Effector memory CD8-positive, alpha-beta T cell (primary cell): ENCODE data around the gene IP6K2.

Experiments used
- ATAC-seq: fragments of 150-1000 bp; cut with Tn5 transposase; replicated peaks from 2 replicates; pipeline ENCODE4 v1.10.0; 2021; ENCODE audit warnings: mild to moderate bottlenecking, moderate library complexity
- DNase-seq, 3 experiments: peaks; one replicate each; pipeline ENCODE4 v3.0.0; 2021
- H3K27ac Mint-ChIP-seq, 2 donors: one replicate each; pipeline ENCODE4 v1.8.0; 2022; ENCODE audit warnings: mild to moderate bottlenecking in 2 of 2, mixed read lengths in 2 of 2, moderate library complexity in 2 of 2
- H3K27me3 Mint-ChIP-seq, 2 donors: one replicate each; pipeline ENCODE4 v1.8.0; 2022; ENCODE audit warnings: mixed read lengths in 2 of 2
- H3K36me3 Mint-ChIP-seq: one replicate; pipeline ENCODE4 v1.8.0; 2022; ENCODE audit warnings: mild to moderate bottlenecking, moderate library complexity, mixed read lengths; ENCODE audit not compliant: insufficient read depth
- H3K4me1 Mint-ChIP-seq, 2 donors: one replicate each; pipeline ENCODE4 v1.8.0; 2022; ENCODE audit warnings: low read depth in 2 of 2, mixed read lengths in 2 of 2
- H3K4me3 Mint-ChIP-seq, 2 donors: one replicate each; pipeline ENCODE4 v1.8.0; 2022; ENCODE audit warnings: mild to moderate bottlenecking in 2 of 2, mixed read lengths in 2 of 2, moderate library complexity in 2 of 2
- H3K9me3 Mint-ChIP-seq, 2 donors: one replicate each; pipeline ENCODE4 v1.8.0; 2022; ENCODE audit warnings: mixed read lengths in 2 of 2

The IP6K2 gene

GRCh38 chr3:48648188-48648850 is 68.7 kb downstream of the IP6K2 start:
- ATAC-seq (no peak), DNase-seq (no peak)
- no peaks in the 10 kb centered on the region for H3K9me3 Mint-ChIP-seq
- H3K4me1 Mint-ChIP-seq: no peaks in the 10 kb centered on the region
- no peaks in the 10 kb centered on the region for H3K27me3 Mint-ChIP-seq
- H3K36me3 Mint-ChIP-seq: peaks cover 3% of the 10 kb centered on the region
- H3K4me3 Mint-ChIP-seq: no peak overlapping the region
- H3K27ac Mint-ChIP-seq: no peak overlapping the region

- no peak for ATAC-seq
- H3K4me1 Mint-ChIP-seq: no peaks in the 10 kb centered on the region
- H3K27ac Mint-ChIP-seq: no peak overlapping the region
- H3K9me3 Mint-ChIP-seq: no peaks in the 10 kb centered on the region
- no peaks in the 10 kb centered on the region for H3K27me3 Mint-ChIP-seq
- H3K36me3 Mint-ChIP-seq: peaks cover 3% of the 10 kb centered on the region
- no peak overlapping the region for H3K4me3 Mint-ChIP-seq
- DNase-seq: no peak
Measured at GRCh38 chr3:48647714-48648113, 69.3 kb downstream of the IP6K2 start.

GRCh38 chr3:48644898-48645760 is 71.9 kb downstream of the IP6K2 start:
- ATAC-seq (no peak), DNase-seq (no peak)
- H3K4me3 Mint-ChIP-seq: no peak overlapping the region
- H3K9me3 Mint-ChIP-seq: no peaks in the 10 kb centered on the region
- no peak overlapping the region for H3K27ac Mint-ChIP-seq
- H3K36me3 Mint-ChIP-seq: peaks cover 9% of the 10 kb centered on the region
- no peaks in the 10 kb centered on the region for H3K4me1 Mint-ChIP-seq
- H3K27me3 Mint-ChIP-seq: peaks cover 0 to 9% of the 10 kb centered on the region in 2 donors

GRCh38 chr3:48642605-48643004 is 74.4 kb downstream of the IP6K2 start:
- no peak for DNase-seq
- Mint-ChIP-seq H3K9me3 (no peaks in the 10 kb centered on the region), H3K4me1 (peaks cover 0 to 2% of the 10 kb centered on the region in 2 donors), H3K27me3 (peaks cover 0 to 9% of the 10 kb centered on the region in 2 donors), H3K27ac (no peak overlapping the region), H3K36me3 (peaks cover 9% of the 10 kb centered on the region), H3K4me3 (no peak overlapping the region)
- no peak for ATAC-seq

GRCh38 chr3:48641396-48641795 is 75.6 kb downstream of the IP6K2 start:
- H3K27ac Mint-ChIP-seq: no peak overlapping the region
- DNase-seq (no peak), ATAC-seq (no peak)
- H3K27me3 Mint-ChIP-seq: peaks cover 0 to 9% of the 10 kb centered on the region in 2 donors
- H3K4me1 Mint-ChIP-seq: peaks cover 0 to 5% of the 10 kb centered on the region in 2 donors
- H3K9me3 Mint-ChIP-seq: no peaks in the 10 kb centered on the region
- H3K4me3 Mint-ChIP-seq: no peak overlapping the region
- H3K36me3 Mint-ChIP-seq: peaks cover 9% of the 10 kb centered on the region

- Mint-ChIP-seq H3K27ac (no peak overlapping the region), H3K27me3 (peaks cover 0 to 9% of the 10 kb centered on the region in 2 donors), H3K4me3 (no peak overlapping the region), H3K4me1 (peaks cover 0 to 8% of the 10 kb centered on the region in 2 donors), H3K9me3 (no peaks in the 10 kb centered on the region), H3K36me3 (peaks cover 12% of the 10 kb centered on the region)
- ATAC-seq (no peak), DNase-seq (no peak)
Measured at GRCh38 chr3:48639944-48640606, 76.9 kb downstream of the IP6K2 start.
